ENCODE results near the gene GIMAP2. TPM values are rescaled to one million over a fixed set of nuclear protein-coding genes. Genes with fewer than 3 reads are reported as not detected.
A peak's percentile ranks its signal among the peaks of the same experiment; 100 is the strongest.
"Not testable (repeated sequence)": the region's sequence is repeated elsewhere in the genome, so short reads cannot be mapped to it uniquely, and the experiment has no call there.

Gene GIMAP2
- total and polyA plus RNA-seq, 12 donors: 5.2 to 23.6 (median 14.5) TPM

GRCh38 chr7:150668977-150669376 lies 16.5 kb upstream of the GIMAP2 start:
- no peaks in the 10 kb centered on the region for H3K9me3 ChIP-seq (replicated peaks in 1 of 3)

GRCh38 chr7:150671798-150672585 lies 13.5 kb upstream of the GIMAP2 start:
- H3K27ac ChIP-seq; H3K9me3 ChIP-seq (replicated peaks in 1 of 3); H3K27me3 ChIP-seq; H3K4me1 ChIP-seq (replicated peaks in 1 of 2); H3K4me3 ChIP-seq; intact Hi-C loops (cut with DNase I); DNase-seq; H3K36me3 ChIP-seq (replicated peaks in 1 of 2): not testable (repeated sequence)
- 75 to 80% (median 79%) methylated on average over 7 of the region's 7 CpGs for WGBS, 4 donors

More at GRCh38 chr7:150668977-150669376, 16.5 kb upstream of the GIMAP2 start:
- Histone ChIP-seq H3K27me3 (no peaks in the 10 kb centered on the region), H3K4me3 (no peak overlapping the region), H3K4me1 (replicated peaks in 1 of 2) (no peaks in the 10 kb centered on the region), H3K36me3 (replicated peaks in 1 of 2) (no peaks in the 10 kb centered on the region), H3K27ac (no peak overlapping the region)
- TF ChIP-seq CTCF (IDR thresholded peaks at IDR 0.05): no peak
- TF ChIP-seq POLR2A (IDR thresholded peaks at IDR 0.05): no peak
- intact Hi-C loops (cut with DNase I): no loop called here
- DNase-seq: no peak

- TF ChIP-seq POLR2A (IDR thresholded peaks at IDR 0.05): no peak
- TF ChIP-seq CTCF (IDR thresholded peaks at IDR 0.05): no peak
- H3K9me3 ChIP-seq (replicated peaks in 1 of 3): no peaks in the 10 kb centered on the region
- no peaks in the 10 kb centered on the region for H3K4me1 ChIP-seq (replicated peaks in 1 of 2)
- WGBS, 4 donors: 57 to 81% (median 69%) methylated on average over 2 of the region's 2 CpGs
- no peak overlapping the region for H3K4me3 ChIP-seq
- H3K27me3 ChIP-seq: no peaks in the 10 kb centered on the region
- H3K36me3 ChIP-seq (replicated peaks in 1 of 2): no peaks in the 10 kb centered on the region
- peak overlapping the region in 3 of 5 donors; percentile 6 to 37 (median 30) for H3K27ac ChIP-seq
- intact Hi-C loops (cut with DNase I): no loop called here
- no peak for DNase-seq
These were observed 9.8 kb upstream of the GIMAP2 start for GRCh38 chr7:150675714-150676113.

- H3K4me1 ChIP-seq (replicated peaks in 1 of 2); H3K27me3 ChIP-seq; H3K9me3 ChIP-seq (replicated peaks in 1 of 3); H3K27ac ChIP-seq; H3K4me3 ChIP-seq; H3K36me3 ChIP-seq (replicated peaks in 1 of 2); intact Hi-C loops (cut with DNase I): not testable (repeated sequence)
- DNase-seq: peak in 2 of 7 donors; percentile 30 to 56
These were observed 9.2 kb upstream of the GIMAP2 start for GRCh38 chr7:150676276-150676675.

- H3K9me3 ChIP-seq (replicated peaks in 1 of 3); H3K27ac ChIP-seq; intact Hi-C loops (cut with DNase I); H3K4me3 ChIP-seq; DNase-seq; H3K36me3 ChIP-seq (replicated peaks in 1 of 2); H3K27me3 ChIP-seq; H3K4me1 ChIP-seq (replicated peaks in 1 of 2): not testable (repeated sequence)
- 49 to 54% (median 52%) methylated on average over 3 of the region's 3 CpGs for WGBS, 4 donors
These were observed 8.7 kb upstream of the GIMAP2 start for GRCh38 chr7:150676854-150677253.

GRCh38 chr7:150678601-150679000 lies 6.9 kb upstream of the GIMAP2 start:
- H3K27ac ChIP-seq; H3K4me3 ChIP-seq; H3K36me3 ChIP-seq (replicated peaks in 1 of 2); intact Hi-C loops (cut with DNase I); DNase-seq; H3K27me3 ChIP-seq; H3K9me3 ChIP-seq (replicated peaks in 1 of 3); H3K4me1 ChIP-seq (replicated peaks in 1 of 2): not testable (repeated sequence)
- 66 to 98% (median 75%) methylated on average over 7 to 11 of the region's 11 CpGs for WGBS, 4 donors

GRCh38 chr7:150680364-150680763 lies 5.1 kb upstream of the GIMAP2 start:
- H3K27ac ChIP-seq; intact Hi-C loops (cut with DNase I); H3K9me3 ChIP-seq (replicated peaks in 1 of 3); H3K36me3 ChIP-seq (replicated peaks in 1 of 2); H3K4me3 ChIP-seq; H3K27me3 ChIP-seq; DNase-seq: not testable (repeated sequence)
- 74 to 81% (median 78%) methylated on average over 1 to 2 of the region's 2 CpGs for WGBS, 4 donors
- peaks cover 6 to 12% of the 10 kb centered on the region in 2 donors for H3K4me1 ChIP-seq (replicated peaks in 1 of 2)
